T-helper 2 cell treated with Interferon-gamma antibody and Interleukin-4, amounts not matched to agents 100 ng/mL and 5 ng/mL, for 36 hours (primary cell): Measurements from ENCODE around the gene PRTFDC1. TPM values are rescaled to one million over a fixed set of nuclear protein-coding genes. Genes with fewer than 3 reads are reported as not detected.

Experiments used
- intact Hi-C: fragments of 100-400 bp; cut with micrococcal nuclease; formaldehyde crosslinking; loops from one replicate; pipeline ENCODE4 v1.15.1; 2023
- total RNA-seq: library from RNA; stranded (reverse); gene quantifications from 2 replicates; pipeline ENCODE4 v1.2.3, GENCODE V29; 2022

The PRTFDC1 gene
- total RNA-seq, 1 donor from 2014 or later, result 0.36 TPM

DNA sequence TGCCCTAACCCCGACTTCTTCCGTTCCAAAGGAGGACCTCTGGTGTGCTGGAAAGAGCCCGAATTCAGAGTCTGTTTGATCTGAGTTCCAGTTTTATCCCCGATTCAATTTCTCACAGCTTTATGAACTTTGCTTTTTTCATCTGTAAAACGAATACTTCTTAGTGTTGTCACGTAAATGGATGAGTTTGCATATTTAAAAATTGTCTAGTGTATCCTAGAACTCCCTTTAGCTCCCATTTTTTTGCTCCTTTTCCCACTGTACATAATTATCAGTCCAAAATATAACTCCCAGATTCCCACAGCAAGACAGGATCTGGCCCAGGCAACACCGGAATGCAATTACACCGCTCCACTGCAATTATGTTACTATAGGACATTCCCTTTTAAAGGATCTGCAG is 148.0 kb downstream of the PRTFDC1 start:
- intact Hi-C loops, result no loop called here

DNA sequence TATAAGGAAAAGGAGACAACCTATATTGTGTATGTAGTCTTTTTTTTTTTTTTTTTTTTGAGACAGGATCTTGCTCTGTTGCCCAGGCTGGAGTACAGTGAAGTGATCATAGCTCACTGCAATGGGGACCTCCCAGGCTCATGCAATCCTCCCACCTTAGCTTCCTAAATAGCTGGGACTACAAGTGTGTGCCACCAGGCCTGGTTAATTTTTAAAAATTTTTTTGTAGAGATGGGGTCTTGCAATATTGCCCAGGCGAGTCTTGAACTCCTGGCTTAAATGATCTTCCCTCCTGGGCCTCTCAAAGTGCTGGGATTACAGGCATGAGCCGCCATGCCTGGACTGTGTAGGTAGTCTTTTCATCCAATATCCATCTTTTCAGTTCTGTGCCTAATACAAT is 150.0 kb downstream of the PRTFDC1 start:
- intact Hi-C loops, result no loop called here

DNA sequence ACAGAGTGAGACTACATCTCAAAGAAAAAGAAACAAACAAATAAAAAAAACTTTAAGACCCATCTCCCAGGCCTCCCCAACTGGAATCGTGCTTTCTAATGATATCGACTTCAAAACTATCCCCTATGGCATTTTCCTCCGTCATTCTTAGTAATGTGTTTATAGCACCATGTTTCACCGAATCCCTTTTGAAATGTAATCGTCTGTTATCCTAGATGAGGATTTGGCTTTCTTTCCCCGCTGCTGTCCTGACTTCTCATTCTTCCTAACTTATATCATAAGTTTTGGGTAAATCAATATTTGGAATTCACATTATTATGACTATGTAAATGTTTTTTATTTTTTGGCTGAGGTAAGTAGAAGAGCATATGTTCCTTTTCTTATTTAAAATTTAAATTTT is 151.5 kb downstream of the PRTFDC1 start:
- intact Hi-C loops, result no loop called here

Other genes starting within 250 kb of the PRTFDC1 start
- 27.4 and 30.0 TPM in 2 replicates for gene ARHGAP21, start 228.7 kb downstream of the PRTFDC1 start, total RNA-seq
- not detected in 2 replicates for gene ENKUR, start 63.6 kb upstream of the PRTFDC1 start, total RNA-seq
- gene THNSL1, start 64.0 kb upstream of the PRTFDC1 start, total RNA-seq, result 1.6 and 2.3 TPM in 2 replicates
- not detected in 2 replicates for gene GPR158, start 222.4 kb upstream of the PRTFDC1 start, total RNA-seq